Peyer's patch (tissue), 4 donors: ENCODE results near the gene SPATA12. TPM values are rescaled to one million over a fixed set of nuclear protein-coding genes. Genes with fewer than 3 reads are reported as not detected.

Source experiments
- DNase-seq, 3 donors: peaks; one replicate each; pipeline ENCODE4 v3.0.0-alpha.2; 2017 to 2019
- H3K27ac ChIP-seq, 4 donors: fragments of 200-600 bp; sonication (generic); one replicate each; pipeline ENCODE4 v1.5.1; 2016 to 2019
- H3K27me3 ChIP-seq, 2 donors: fragments of 200-600 bp; sonication (generic); one replicate each; pipeline ENCODE4 v1.5.1; 2019
- H3K36me3 ChIP-seq, 3 donors: fragments of 200-600 bp; sonication (generic); one replicate each; pipeline ENCODE4 v1.5.1; 2016 to 2019
- H3K4me1 ChIP-seq, 4 donors: fragments of 200-600 bp; sonication (generic); one replicate each; pipeline ENCODE4 v1.5.1; 2016 to 2019
- H3K4me3 ChIP-seq, 4 donors: fragments of 200-600 bp; sonication (generic); 1 replicate in 3 of 4; 2 replicates in 1 of 4; pipeline ENCODE4 v1.5.1; 2016 to 2019; ENCODE audit warnings: mild to moderate bottlenecking in 1 of 4
- H3K9me3 ChIP-seq, 4 donors: fragments of 200-600 bp; sonication (generic); one replicate each; pipeline ENCODE4 v1.5.1; 2016 to 2019; ENCODE audit warnings: mild to moderate bottlenecking in 1 of 4
- POLR2A ChIP-seq, 2 donors: fragments of 450-650 bp; IDR thresholded peaks; one replicate each; pipeline ENCODE4 v1.5.1; 2017; ENCODE audit warnings: antibody characterized with exemption in 2 of 2, mild to moderate bottlenecking in 2 of 2, moderate library complexity in 2 of 2
- total RNA-seq, 4 donors: library from RNA; depleted of rRNA; stranded (reverse); fragments of >200 nt; gene quantifications; one replicate each; pipeline ENCODE4 v1.1.0, GENCODE V29; 2016
- TF ChIP-seq, protein P1 (sequence below), 6 experiments: fragments of 450-650 bp in 4 of 6; fragments of 200-600 bp in 2 of 6; sonication (generic) in 1 of 6; IDR thresholded peaks; one replicate each; pipeline ENCODE4 v1.5.1; 2017 to 2019; ENCODE audit warnings: antibody characterized with exemption in 6 of 6, mild to moderate bottlenecking in 3 of 6, moderate library complexity in 1 of 6

The SPATA12 gene
- total RNA-seq, 4 donors from 2014 or later, result not detected

- no peak for DNase-seq
- peaks cover 0 to 16% (median 0%) of the 10 kb centered on the region in 4 donors for H3K4me1 ChIP-seq
- no peaks in the 10 kb centered on the region for H3K36me3 ChIP-seq
- H3K9me3 ChIP-seq, result no peaks in the 10 kb centered on the region
- TF ChIP-seq POLR2A (IDR thresholded peaks at IDR 0.05), result no peak
- TF ChIP-seq, protein P1, sequence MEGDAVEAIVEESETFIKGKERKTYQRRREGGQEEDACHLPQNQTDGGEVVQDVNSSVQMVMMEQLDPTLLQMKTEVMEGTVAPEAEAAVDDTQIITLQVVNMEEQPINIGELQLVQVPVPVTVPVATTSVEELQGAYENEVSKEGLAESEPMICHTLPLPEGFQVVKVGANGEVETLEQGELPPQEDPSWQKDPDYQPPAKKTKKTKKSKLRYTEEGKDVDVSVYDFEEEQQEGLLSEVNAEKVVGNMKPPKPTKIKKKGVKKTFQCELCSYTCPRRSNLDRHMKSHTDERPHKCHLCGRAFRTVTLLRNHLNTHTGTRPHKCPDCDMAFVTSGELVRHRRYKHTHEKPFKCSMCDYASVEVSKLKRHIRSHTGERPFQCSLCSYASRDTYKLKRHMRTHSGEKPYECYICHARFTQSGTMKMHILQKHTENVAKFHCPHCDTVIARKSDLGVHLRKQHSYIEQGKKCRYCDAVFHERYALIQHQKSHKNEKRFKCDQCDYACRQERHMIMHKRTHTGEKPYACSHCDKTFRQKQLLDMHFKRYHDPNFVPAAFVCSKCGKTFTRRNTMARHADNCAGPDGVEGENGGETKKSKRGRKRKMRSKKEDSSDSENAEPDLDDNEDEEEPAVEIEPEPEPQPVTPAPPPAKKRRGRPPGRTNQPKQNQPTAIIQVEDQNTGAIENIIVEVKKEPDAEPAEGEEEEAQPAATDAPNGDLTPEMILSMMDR (IDR thresholded peaks at IDR 0.05), result no peak
- no peaks in the 10 kb centered on the region for H3K27me3 ChIP-seq
- no peak overlapping the region for H3K4me3 ChIP-seq
- no peak overlapping the region for H3K27ac ChIP-seq
These were observed 2.6 kb downstream of the SPATA12 start for GRCh38 chr3:57063032-57063431.

GRCh38 chr3:57064001-57064400 lies 3.5 kb downstream of the SPATA12 start:
- Histone ChIP-seq H3K36me3 (no peaks in the 10 kb centered on the region), H3K4me1 (peaks cover 0 to 16% (median 0%) of the 10 kb centered on the region in 4 donors), H3K27me3 (no peaks in the 10 kb centered on the region), H3K9me3 (no peaks in the 10 kb centered on the region), H3K4me3 (no peak overlapping the region), H3K27ac (no peak overlapping the region)
- DNase-seq, result no peak
- no peak for TF ChIP-seq POLR2A (IDR thresholded peaks at IDR 0.05)
- TF ChIP-seq, protein P1 (IDR thresholded peaks at IDR 0.05), result no peak

DNA sequence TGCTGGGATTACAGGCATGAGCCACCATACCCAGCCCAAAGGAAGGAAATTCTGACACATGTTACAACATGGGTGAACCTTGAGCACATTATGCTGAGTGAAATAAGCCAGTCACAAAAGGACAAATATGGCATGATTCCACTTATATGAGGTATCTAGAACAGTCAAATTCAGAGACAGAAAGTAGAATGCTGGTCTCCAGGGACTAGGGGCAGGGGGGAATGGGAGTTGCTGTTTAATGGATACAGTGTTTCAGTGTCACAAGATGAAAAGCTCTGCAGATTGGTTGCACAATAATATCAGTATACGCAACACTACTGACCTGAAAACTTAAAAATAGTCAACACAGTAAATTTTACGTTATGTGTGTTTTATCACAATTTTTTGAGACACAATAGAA lies 4.1 kb downstream of the SPATA12 start:
- Histone ChIP-seq H3K27ac (no peak overlapping the region), H3K27me3 (no peaks in the 10 kb centered on the region), H3K9me3 (no peaks in the 10 kb centered on the region), H3K4me3 (no peak overlapping the region), H3K4me1 (peaks cover 0 to 16% (median 0%) of the 10 kb centered on the region in 4 donors), H3K36me3 (no peaks in the 10 kb centered on the region)
- no peak for DNase-seq
- TF ChIP-seq POLR2A (IDR thresholded peaks at IDR 0.05), result no peak

DNA sequence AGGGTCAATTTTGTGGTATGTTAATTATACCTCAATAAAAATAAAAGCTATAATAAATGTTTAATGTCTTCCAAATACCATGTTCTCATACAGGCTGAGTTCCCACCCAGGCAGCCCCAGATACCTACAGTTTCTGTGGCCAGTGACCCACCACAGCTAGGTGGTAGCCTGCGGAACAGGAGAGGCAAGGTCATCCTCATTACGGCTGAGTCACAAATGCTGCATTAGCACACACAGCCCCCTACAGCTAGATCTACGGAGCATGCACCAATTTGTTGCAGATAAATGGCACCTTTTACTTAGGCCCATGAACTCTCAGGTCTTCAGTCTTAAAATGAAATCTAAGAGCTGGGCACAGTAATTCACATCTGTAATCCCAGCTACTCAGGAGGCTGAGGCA lies 5.1 kb downstream of the SPATA12 start:
- Histone ChIP-seq H3K27ac (no peak overlapping the region), H3K4me3 (no peak overlapping the region), H3K4me1 (peaks cover 0 to 9% (median 0%) of the 10 kb centered on the region in 4 donors), H3K9me3 (no peaks in the 10 kb centered on the region), H3K27me3 (no peaks in the 10 kb centered on the region), H3K36me3 (no peaks in the 10 kb centered on the region)
- no peak for DNase-seq
- TF ChIP-seq, protein P1 (IDR thresholded peaks at IDR 0.05), result no peak
- TF ChIP-seq POLR2A (IDR thresholded peaks at IDR 0.05), result no peak

- DNase-seq, result no peak
- no peak overlapping the region for H3K27ac ChIP-seq
- TF ChIP-seq POLR2A (IDR thresholded peaks at IDR 0.05), result no peak
- TF ChIP-seq, protein P1 (IDR thresholded peaks at IDR 0.05), result no peak
- H3K4me1 ChIP-seq, result peaks cover 0 to 7% (median 0%) of the 10 kb centered on the region in 4 donors
- H3K9me3 ChIP-seq, result no peaks in the 10 kb centered on the region
- H3K36me3 ChIP-seq, result no peaks in the 10 kb centered on the region
- H3K27me3 ChIP-seq, result no peaks in the 10 kb centered on the region
- no peak overlapping the region for H3K4me3 ChIP-seq
These were observed 6.0 kb downstream of the SPATA12 start for GRCh38 chr3:57066471-57066870.

DNA sequence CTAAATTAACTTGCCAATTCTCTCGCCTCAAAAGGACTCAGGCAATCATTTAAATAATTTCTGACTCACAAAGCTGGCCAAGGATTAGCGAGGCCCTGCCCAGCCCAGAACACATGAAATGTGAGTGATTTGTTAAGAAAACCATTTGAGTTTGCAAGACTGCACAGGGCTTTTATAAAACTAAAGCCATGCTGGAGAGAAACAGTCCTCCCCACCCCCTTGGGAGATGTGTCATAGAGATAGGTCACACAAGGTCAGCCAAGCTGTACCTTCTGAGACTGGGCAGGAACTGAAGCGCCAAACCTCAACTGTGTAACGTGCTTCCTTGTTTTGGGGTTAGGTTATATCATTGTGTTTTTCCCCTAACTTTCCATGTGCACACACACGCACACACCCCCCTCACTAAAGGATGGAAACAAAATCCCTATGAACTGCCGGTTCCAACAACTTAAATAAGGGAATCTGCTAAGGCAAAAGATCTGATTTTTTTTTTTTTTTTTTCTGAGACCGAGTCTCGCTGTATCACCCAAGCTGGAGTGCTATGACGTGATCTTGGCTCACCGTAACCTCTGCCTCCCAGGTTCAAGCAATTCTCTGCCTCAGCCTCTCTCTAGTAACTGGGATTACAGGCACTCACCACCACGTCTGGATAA lies 8.1 kb downstream of the SPATA12 start:
- H3K36me3 ChIP-seq, result no peaks in the 10 kb centered on the region
- DNase-seq, result peak in 2 of 3 donors; percentile 56 to 74
- H3K9me3 ChIP-seq, result no peaks in the 10 kb centered on the region
- no peaks in the 10 kb centered on the region for H3K27me3 ChIP-seq
- peak overlapping the region in 2 of 4 donors; percentile 6 to 48 for H3K27ac ChIP-seq
- H3K4me3 ChIP-seq, result no peak overlapping the region
- H3K4me1 ChIP-seq, result no peaks in the 10 kb centered on the region
- TF ChIP-seq, protein P1 (IDR thresholded peaks at IDR 0.05), result no peak
- no peak for TF ChIP-seq POLR2A (IDR thresholded peaks at IDR 0.05)
